Endodermal cell (in vitro differentiated cells): ENCODE results near the gene SLC39A9. TPM values are rescaled to one million over a fixed set of nuclear protein-coding genes. Genes with fewer than 3 reads are reported as not detected.

Source experiments
- DNase-seq: peaks from one replicate; pipeline ENCODE4 v3.0.0-alpha.2; 2017
- H3K27ac ChIP-seq: 2 replicates; pipeline ENCODE4 v1.5.1; 2013; ENCODE audit warnings: mild to moderate bottlenecking, low read depth, low read length, moderate library complexity
- H3K27me3 ChIP-seq: 2 replicates; pipeline ENCODE4 v1.6.1; 2013; ENCODE audit warnings: mild to moderate bottlenecking, low read length, moderate library complexity; ENCODE audit not compliant: insufficient read depth, control insufficient read depth, poor library complexity, severe bottlenecking
- H3K36me3 ChIP-seq: 2 replicates; pipeline ENCODE4 v1.7.0; 2013; ENCODE audit warnings: mild to moderate bottlenecking, low read length, moderate library complexity; ENCODE audit not compliant: control insufficient read depth, insufficient read depth
- H3K4me1 ChIP-seq: one replicate; pipeline ENCODE4 v1.7.0; 2013; ENCODE audit warnings: low read length; ENCODE audit not compliant: control insufficient read depth, insufficient read depth
- H3K4me3 ChIP-seq: 2 replicates; pipeline ENCODE4 v1.5.1; 2013; ENCODE audit warnings: mild to moderate bottlenecking, low read length, moderate library complexity
- H3K9ac ChIP-seq: 2 replicates; pipeline ENCODE4 v1.6.1; 2013; ENCODE audit warnings: mild to moderate bottlenecking, low read length, moderate library complexity; ENCODE audit not compliant: poor library complexity, severe bottlenecking; ENCODE audit errors: extremely low read depth
- H3K9me3 ChIP-seq: 2 replicates; pipeline ENCODE4 v1.6.1; 2013; ENCODE audit warnings: mild to moderate bottlenecking, low read length, moderate library complexity; ENCODE audit not compliant: control insufficient read depth
- H3K27ac Mint-ChIP-seq: 2 replicates; pipeline ENCODE4 v1.8.0; 2020; ENCODE audit warnings: mixed read lengths
- H3K27me3 Mint-ChIP-seq: 2 replicates; pipeline ENCODE4 v1.8.0; 2021; ENCODE audit warnings: mild to moderate bottlenecking, mixed read lengths; ENCODE audit not compliant: insufficient read depth
- H3K36me3 Mint-ChIP-seq: 2 replicates; pipeline ENCODE4 v1.8.0; 2020; ENCODE audit warnings: low read depth, mixed read lengths
- H3K4me1 Mint-ChIP-seq: 2 replicates; pipeline ENCODE4 v1.8.0; 2020; ENCODE audit warnings: mixed read lengths
- H3K4me3 Mint-ChIP-seq: 2 replicates; pipeline ENCODE4 v1.8.0; 2020; ENCODE audit warnings: mild to moderate bottlenecking, moderate library complexity, mixed read lengths
- H3K9me3 Mint-ChIP-seq: 2 replicates; pipeline ENCODE4 v1.8.0; 2020; ENCODE audit warnings: mild to moderate bottlenecking, mixed read lengths
- CTCF ChIP-seq: fragments of 200-600 bp; sonication (generic); conservative IDR thresholded peaks from 2 replicates; pipeline ENCODE4 v1.5.0; 2021; ENCODE audit warnings: antibody characterized with exemption, mild to moderate bottlenecking
- WGBS, 2 experiments: methylation state at CpG; one replicate each; pipeline versions ENCODE4 v1.1.5 to v1.1.7; 2013; ENCODE audit warnings: missing lambda C conversion rate in 2 of 2, mixed read lengths in 1 of 2; ENCODE audit not compliant: insufficient coverage in 1 of 2, insufficient read length in 1 of 2; 5-methylcytosine and 5-hydroxymethylcytosine counted together
- total RNA-seq, 2 donors: library from RNA; stranded (reverse); fragmentation: NEBNext Ultra II Directional in 1 of 2; extraction: Animal tissue kit (Norgen Biotek cat#: 25700) in 1 of 2; gene quantifications; 2 replicates in 1 of 2; 3 replicates in 1 of 2; pipeline ENCODE4 v1.2.1, GENCODE V29; 2021

Gene SLC39A9
- total RNA-seq, 2 donors from 2014 or later = 40.8 to 53.8 TPM

- TF ChIP-seq CTCF = no peak
- WGBS, 2 experiments = 97 to 98% methylated on average over 8 of the region's 8 CpGs
- Mint-ChIP-seq H3K27ac (no peak overlapping the region), H3K4me1 (no peaks in the 10 kb centered on the region), H3K4me3 (no peak overlapping the region), H3K9me3 (no peaks in the 10 kb centered on the region), H3K36me3 (peaks cover 16% of the 10 kb centered on the region), H3K27me3 (no peaks in the 10 kb centered on the region)
- H3K27ac ChIP-seq = no peak overlapping the region
- no peaks in the 10 kb centered on the region for H3K4me1 ChIP-seq
- H3K27me3 ChIP-seq = no peaks in the 10 kb centered on the region
- H3K36me3 ChIP-seq = peaks cover 27% of the 10 kb centered on the region
- no peak overlapping the region for H3K4me3 ChIP-seq
- H3K9ac ChIP-seq = no peak overlapping the region
- no peak for DNase-seq
- no peaks in the 10 kb centered on the region for H3K9me3 ChIP-seq
Measured at GRCh38 chr14:69449216-69449615, 50.7 kb downstream of the SLC39A9 start.

- H3K4me3 ChIP-seq = no peak overlapping the region
- no peaks in the 10 kb centered on the region for H3K9me3 Mint-ChIP-seq
- DNase-seq = no peak
- no peaks in the 10 kb centered on the region for H3K27me3 Mint-ChIP-seq
- WGBS, 2 experiments = 88 to 100% methylated on average over 2 of the region's 2 CpGs
- no peak overlapping the region for H3K9ac ChIP-seq
- H3K36me3 Mint-ChIP-seq = peaks cover 24% of the 10 kb centered on the region
- no peaks in the 10 kb centered on the region for H3K27me3 ChIP-seq
- no peak overlapping the region for H3K4me3 Mint-ChIP-seq
- H3K27ac Mint-ChIP-seq = no peak overlapping the region
- no peaks in the 10 kb centered on the region for H3K9me3 ChIP-seq
- H3K4me1 Mint-ChIP-seq = no peaks in the 10 kb centered on the region
- no peak overlapping the region for H3K27ac ChIP-seq
- H3K4me1 ChIP-seq = no peaks in the 10 kb centered on the region
- no peak for TF ChIP-seq CTCF
- H3K36me3 ChIP-seq = peaks cover 45% of the 10 kb centered on the region
Measured at GRCh38 chr14:69451941-69452340, 53.4 kb downstream of the SLC39A9 start.

GRCh38 chr14:69458350-69458749, 59.9 kb downstream of the SLC39A9 start:
- H3K9me3 Mint-ChIP-seq = no peaks in the 10 kb centered on the region
- Histone ChIP-seq H3K9ac (no peak overlapping the region), H3K36me3 (peaks cover 55% of the 10 kb centered on the region), H3K27me3 (no peaks in the 10 kb centered on the region), H3K4me3 (no peak overlapping the region), H3K4me1 (no peaks in the 10 kb centered on the region), H3K9me3 (no peaks in the 10 kb centered on the region), H3K27ac (no peak overlapping the region)
- no peaks in the 10 kb centered on the region for H3K27me3 Mint-ChIP-seq
- no peak overlapping the region for H3K4me3 Mint-ChIP-seq
- H3K36me3 Mint-ChIP-seq = peaks cover 32% of the 10 kb centered on the region
- H3K4me1 Mint-ChIP-seq = no peaks in the 10 kb centered on the region
- no peak for TF ChIP-seq CTCF
- WGBS, 2 experiments = 95 to 97% methylated on average over 10 to 11 of the region's 11 CpGs
- no peak overlapping the region for H3K27ac Mint-ChIP-seq
- DNase-seq = no peak
